ENCODE results near the gene SAP130. TPM values are rescaled to one million over a fixed set of nuclear protein-coding genes. Genes with fewer than 3 reads are reported as not detected.

Gene SAP130
- polyA plus RNA-seq (2013, experiment 1 of 2): 27.3 TPM
- 27.5 TPM for polyA plus RNA-seq (2013, experiment 2 of 2)

DNA sequence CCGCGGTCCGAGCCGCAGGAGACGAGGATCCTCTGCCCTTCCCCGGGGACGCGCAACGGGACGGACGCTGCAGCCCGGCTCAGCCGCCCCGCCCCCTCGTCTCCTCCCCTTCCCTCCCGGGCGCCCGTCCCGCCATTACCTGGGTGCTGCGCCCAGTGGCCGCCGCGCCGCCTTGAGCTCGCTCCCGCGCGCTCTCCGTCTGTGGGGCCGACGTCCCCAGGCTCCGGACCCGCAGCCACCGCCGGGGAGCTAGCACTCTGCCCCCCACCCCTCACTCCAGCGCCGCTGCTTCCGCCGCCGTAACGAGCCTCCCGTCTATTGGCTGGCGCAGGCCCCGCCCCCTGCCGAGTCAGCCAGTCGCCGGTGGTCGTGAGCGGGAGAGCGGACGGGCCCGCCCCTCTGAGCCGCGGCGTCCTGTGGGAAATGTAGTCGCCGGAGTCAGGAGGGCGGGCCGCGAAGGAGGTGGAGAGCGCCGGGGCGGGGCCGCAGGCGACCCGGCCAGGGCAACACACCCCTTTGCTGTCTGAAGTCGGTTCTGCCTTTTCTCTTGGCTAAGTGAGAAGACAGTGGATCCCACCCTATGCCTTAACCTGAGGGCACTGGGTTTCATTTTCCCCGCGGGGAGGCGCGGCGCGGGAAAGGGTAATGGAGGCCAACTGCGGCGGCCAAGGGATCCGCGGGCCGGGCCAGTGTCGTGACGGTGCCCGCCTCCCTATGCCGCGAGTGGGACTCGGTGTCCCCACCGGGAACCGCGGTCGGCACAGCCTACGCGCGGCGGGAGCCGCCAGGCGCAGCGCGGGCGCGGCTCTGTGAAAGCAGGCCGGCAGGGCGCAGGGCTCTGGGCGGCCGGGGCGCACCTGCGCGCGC is at the start of gene SAP130:
Gene SAP130 (minus strand): TSS at position 259 of the 867 bp plus-strand sequence. CDS start 1,767 bp downstream, outside the sequence.
- no CpG with 5 or more reads among the region's 106 CpGs for WGBS (ENCODE audit: extremely low coverage, insufficient coverage, low lambda C conversion rate)
- peak within 1 kb of the TSS; percentile 97 for H3K56ac ChIP-seq (ENCODE audit: low read length)

DNA sequence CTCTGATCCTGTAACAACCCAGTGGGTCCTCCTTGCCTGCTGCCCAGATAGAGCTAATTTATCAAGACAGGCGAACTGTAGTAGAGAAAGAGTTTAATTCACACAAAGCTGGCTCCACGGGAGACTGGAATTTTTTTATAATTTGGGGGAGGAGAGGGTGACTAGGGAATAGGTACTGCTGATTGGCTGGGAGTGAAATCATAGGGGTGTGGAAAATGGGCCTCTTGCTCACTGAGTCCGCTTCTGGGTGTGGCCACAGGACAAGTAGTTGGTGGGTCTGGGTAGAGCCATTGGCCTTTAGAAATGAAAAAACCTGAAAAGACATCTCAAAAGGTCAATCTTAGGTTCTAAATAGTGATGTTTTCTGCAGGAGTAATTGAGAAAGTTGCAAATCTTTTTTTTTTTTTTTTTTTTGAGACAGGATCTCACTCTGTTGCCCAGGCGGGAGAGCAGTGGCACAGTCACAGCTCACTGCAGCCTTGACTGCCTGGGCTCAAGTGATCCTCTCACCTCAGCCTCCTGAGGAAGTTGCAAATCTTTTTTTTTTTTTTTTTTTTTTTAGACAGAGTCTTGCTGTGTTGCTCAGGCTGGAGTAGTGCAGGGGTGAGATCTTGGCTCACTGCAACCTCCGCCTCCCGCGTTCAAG is 48.7 kb upstream of the SAP130 start:
- no peak overlapping the region for H2AK5ac ChIP-seq (ENCODE audit: low read length)
- no peaks in the 10 kb centered on the region for H3K79me1 ChIP-seq (ENCODE audit: low read length)
- no peak overlapping the region for H2BK120ac ChIP-seq (ENCODE audit: low read depth, low read length)
- no peak overlapping the region for H4K5ac ChIP-seq (ENCODE audit: low read length)
- no peaks in the 10 kb centered on the region for H3K36me3 ChIP-seq (ENCODE audit: control insufficient read depth, insufficient read depth, low read length)
- no peak overlapping the region for H4K8ac ChIP-seq (ENCODE audit: low read depth, low read length)
- no peak overlapping the region for H3K23ac ChIP-seq (ENCODE audit: low read length)
- no peak overlapping the region for H3K4me2 ChIP-seq (ENCODE audit: low read length)
- H2BK5ac ChIP-seq (ENCODE audit: low read length): no peak overlapping the region
- H3K18ac ChIP-seq (ENCODE audit: low read length): no peak overlapping the region
- no peak overlapping the region for H3K4me3 ChIP-seq (ENCODE audit: low read length)
- no CpG with 5 or more reads among the region's 7 CpGs for WGBS (ENCODE audit: extremely low coverage, insufficient coverage, low lambda C conversion rate)
- DNase-seq: no peak
- no peaks in the 10 kb centered on the region for H3K79me2 ChIP-seq (ENCODE audit: control insufficient read depth, insufficient read depth, low read length)
- H3K56ac ChIP-seq (ENCODE audit: low read length): no peak overlapping the region
- no peak overlapping the region for H3K9ac ChIP-seq (ENCODE audit: low read length)
- no peak overlapping the region for H3K4ac ChIP-seq (ENCODE audit: low read depth, low read length)
- no peak overlapping the region for H2BK15ac ChIP-seq (replicated peaks; ENCODE audit: low read depth)
- no peaks in the 10 kb centered on the region for H3K4me1 ChIP-seq (ENCODE audit: control insufficient read depth, low read depth, low read length)
- no peak overlapping the region for H3K27ac ChIP-seq (ENCODE audit: low read depth, low read length)
- H3K27me3 ChIP-seq (ENCODE audit: insufficient read depth, low read length, poor library complexity): no peaks in the 10 kb centered on the region

More for the DNA sequence above, at the start of gene SAP130:
- no peak within 1 kb of the TSS for H2BK120ac ChIP-seq (ENCODE audit: low read depth, low read length)
- DNase-seq: peak; percentile 98
- H2AK5ac ChIP-seq (ENCODE audit: low read length): no peak within 1 kb of the TSS
- H4K5ac ChIP-seq (ENCODE audit: low read length): no peak within 1 kb of the TSS
- peak within 1 kb of the TSS; percentile 87 for H3K4me2 ChIP-seq (ENCODE audit: low read length)
- no peak within 1 kb of the TSS for H4K8ac ChIP-seq (ENCODE audit: low read depth, low read length)
- H3K79me2 ChIP-seq (ENCODE audit: control insufficient read depth, insufficient read depth, low read length): peaks cover 17% of the 10 kb centered on the region
- H2BK15ac ChIP-seq (replicated peaks; ENCODE audit: low read depth): no peak within 1 kb of the TSS
- peaks cover 6% of the 10 kb centered on the region for H3K79me1 ChIP-seq (ENCODE audit: low read length)
- H3K36me3 ChIP-seq (ENCODE audit: control insufficient read depth, insufficient read depth, low read length): no peaks in the 10 kb centered on the region
- H2BK5ac ChIP-seq (ENCODE audit: low read length): no peak within 1 kb of the TSS
- no peaks in the 10 kb centered on the region for H3K27me3 ChIP-seq (ENCODE audit: insufficient read depth, low read length, poor library complexity)
- peak within 1 kb of the TSS; percentile 81 for H3K27ac ChIP-seq (ENCODE audit: low read depth, low read length)
- H3K9ac ChIP-seq (ENCODE audit: low read length): peak within 1 kb of the TSS; percentile 94
- peak within 1 kb of the TSS; percentile 82 for H3K4me3 ChIP-seq (ENCODE audit: low read length)
- peak within 1 kb of the TSS; percentile 22 for H3K18ac ChIP-seq (ENCODE audit: low read length)
- no peak within 1 kb of the TSS for H3K4ac ChIP-seq (ENCODE audit: low read depth, low read length)
- peak within 1 kb of the TSS; percentile 45 for H3K23ac ChIP-seq (ENCODE audit: low read length)
- no peaks in the 10 kb centered on the region for H3K4me1 ChIP-seq (ENCODE audit: control insufficient read depth, low read depth, low read length)

DNA sequence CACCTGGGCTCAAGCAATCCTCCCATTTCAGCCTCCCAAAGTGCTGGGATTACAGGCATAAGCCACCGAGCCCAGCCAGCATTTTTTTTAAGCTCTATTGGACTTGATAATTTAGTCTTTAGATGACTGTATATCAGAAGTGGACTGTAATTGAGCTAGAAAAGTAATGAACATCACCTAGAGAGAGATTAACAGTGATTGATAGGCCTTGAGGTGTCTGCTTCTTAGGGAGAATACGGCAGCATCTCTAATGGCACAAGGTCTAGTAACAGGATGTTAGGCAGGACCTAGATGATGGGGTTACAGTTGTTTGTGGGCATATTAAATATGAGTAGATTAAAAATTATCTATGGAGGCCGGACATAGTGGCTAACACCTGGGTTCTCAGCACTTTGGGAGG is 45.4 kb upstream of the SAP130 start:
- no peak for DNase-seq
- no peak overlapping the region for H3K4ac ChIP-seq (ENCODE audit: low read depth, low read length)
- no peak overlapping the region for H2BK15ac ChIP-seq (replicated peaks; ENCODE audit: low read depth)
- WGBS (ENCODE audit: extremely low coverage, insufficient coverage, low lambda C conversion rate): no CpG with 5 or more reads among the region's 3 CpGs
- no peaks in the 10 kb centered on the region for H3K27me3 ChIP-seq (ENCODE audit: insufficient read depth, low read length, poor library complexity)
- H3K18ac ChIP-seq (ENCODE audit: low read length): no peak overlapping the region
- H2BK120ac ChIP-seq (ENCODE audit: low read depth, low read length): no peak overlapping the region
- H2BK5ac ChIP-seq (ENCODE audit: low read length): no peak overlapping the region
- H3K4me1 ChIP-seq (ENCODE audit: control insufficient read depth, low read depth, low read length): no peaks in the 10 kb centered on the region
- no peak overlapping the region for H2AK5ac ChIP-seq (ENCODE audit: low read length)
- H3K23ac ChIP-seq (ENCODE audit: low read length): no peak overlapping the region
- no peaks in the 10 kb centered on the region for H3K79me1 ChIP-seq (ENCODE audit: low read length)
- H3K27ac ChIP-seq (ENCODE audit: low read depth, low read length): no peak overlapping the region
- H3K36me3 ChIP-seq (ENCODE audit: control insufficient read depth, insufficient read depth, low read length): no peaks in the 10 kb centered on the region
- no peak overlapping the region for H3K4me2 ChIP-seq (ENCODE audit: low read length)
- no peak overlapping the region for H3K56ac ChIP-seq (ENCODE audit: low read length)
- no peaks in the 10 kb centered on the region for H3K79me2 ChIP-seq (ENCODE audit: control insufficient read depth, insufficient read depth, low read length)
- no peak overlapping the region for H3K4me3 ChIP-seq (ENCODE audit: low read length)
- no peak overlapping the region for H3K9ac ChIP-seq (ENCODE audit: low read length)
- H4K5ac ChIP-seq (ENCODE audit: low read length): no peak overlapping the region
- no peak overlapping the region for H4K8ac ChIP-seq (ENCODE audit: low read depth, low read length)

DNA sequence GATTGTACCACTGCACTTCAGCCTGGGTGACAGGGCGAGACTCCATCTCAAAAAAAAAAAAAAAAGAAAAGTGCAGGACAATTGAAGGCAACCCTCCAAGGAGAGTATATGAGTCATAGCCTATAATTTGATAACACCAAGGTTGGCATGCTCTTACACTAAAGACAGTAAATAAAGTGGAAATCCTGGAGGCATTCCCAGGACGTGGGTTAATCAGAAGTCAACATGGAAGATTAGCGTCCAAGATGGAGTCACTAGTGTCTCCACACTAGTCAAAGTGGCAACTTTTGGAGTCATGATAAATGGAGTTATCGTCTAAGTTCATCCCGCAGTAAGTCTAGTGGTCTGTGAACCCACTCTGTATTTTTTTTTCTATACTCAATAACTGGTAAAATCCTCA is 41.9 kb upstream of the SAP130 start:
- DNase-seq: no peak
- Histone ChIP-seq H4K5ac (ENCODE audit: low read length) (no peak overlapping the region), H3K9ac (ENCODE audit: low read length) (no peak overlapping the region), H3K27me3 (ENCODE audit: insufficient read depth, low read length, poor library complexity) (no peaks in the 10 kb centered on the region), H3K79me2 (ENCODE audit: control insufficient read depth, insufficient read depth, low read length) (no peaks in the 10 kb centered on the region), H4K8ac (ENCODE audit: low read depth, low read length) (no peak overlapping the region), H2BK5ac (ENCODE audit: low read length) (no peak overlapping the region), H3K27ac (ENCODE audit: low read depth, low read length) (no peak overlapping the region), H2BK15ac (replicated peaks; ENCODE audit: low read depth) (no peak overlapping the region), H3K4ac (ENCODE audit: low read depth, low read length) (no peak overlapping the region), H2AK5ac (ENCODE audit: low read length) (no peak overlapping the region), H3K56ac (ENCODE audit: low read length) (no peak overlapping the region), H3K4me3 (ENCODE audit: low read length) (no peak overlapping the region), H2BK120ac (ENCODE audit: low read depth, low read length) (no peak overlapping the region), H3K23ac (ENCODE audit: low read length) (no peak overlapping the region), H3K18ac (ENCODE audit: low read length) (no peak overlapping the region), H3K36me3 (ENCODE audit: control insufficient read depth, insufficient read depth, low read length) (no peaks in the 10 kb centered on the region), H3K4me2 (ENCODE audit: low read length) (no peak overlapping the region), H3K4me1 (ENCODE audit: control insufficient read depth, low read depth, low read length) (no peaks in the 10 kb centered on the region), H3K79me1 (ENCODE audit: low read length) (no peaks in the 10 kb centered on the region)
- no CpG with 5 or more reads among the region's 5 CpGs for WGBS (ENCODE audit: extremely low coverage, insufficient coverage, low lambda C conversion rate)

DNA sequence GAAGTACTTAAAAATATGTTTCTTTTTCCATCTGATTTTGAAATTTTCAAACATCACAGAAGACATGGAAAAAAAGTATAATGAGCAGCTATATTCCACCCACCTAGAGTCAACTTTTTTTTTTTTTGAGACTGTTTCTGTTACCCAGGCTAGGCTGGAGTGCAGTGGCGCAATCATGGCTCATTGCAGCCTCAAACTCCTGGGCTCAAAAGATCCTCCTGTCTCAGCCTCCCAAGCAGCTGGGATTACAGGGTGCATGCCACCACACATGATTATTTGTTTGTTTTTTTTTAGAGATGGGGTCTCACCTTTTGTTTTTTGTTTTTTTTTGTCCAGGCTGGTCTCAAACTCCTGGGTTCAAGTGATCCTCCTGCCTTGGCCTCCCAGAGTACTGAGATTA is 36.5 kb upstream of the SAP130 start:
- Histone ChIP-seq H3K4ac (ENCODE audit: low read depth, low read length) (no peak overlapping the region), H2AK5ac (ENCODE audit: low read length) (no peak overlapping the region), H4K5ac (ENCODE audit: low read length) (no peak overlapping the region), H4K8ac (ENCODE audit: low read depth, low read length) (no peak overlapping the region), H3K4me2 (ENCODE audit: low read length) (no peak overlapping the region), H3K9ac (ENCODE audit: low read length) (no peak overlapping the region), H3K23ac (ENCODE audit: low read length) (no peak overlapping the region), H3K27me3 (ENCODE audit: insufficient read depth, low read length, poor library complexity) (no peaks in the 10 kb centered on the region), H2BK5ac (ENCODE audit: low read length) (no peak overlapping the region), H2BK15ac (replicated peaks; ENCODE audit: low read depth) (no peak overlapping the region), H3K27ac (ENCODE audit: low read depth, low read length) (no peak overlapping the region), H3K36me3 (ENCODE audit: control insufficient read depth, insufficient read depth, low read length) (no peaks in the 10 kb centered on the region), H3K18ac (ENCODE audit: low read length) (no peak overlapping the region), H2BK120ac (ENCODE audit: low read depth, low read length) (no peak overlapping the region), H3K56ac (ENCODE audit: low read length) (no peak overlapping the region), H3K79me2 (ENCODE audit: control insufficient read depth, insufficient read depth, low read length) (no peaks in the 10 kb centered on the region), H3K4me3 (ENCODE audit: low read length) (no peak overlapping the region), H3K4me1 (ENCODE audit: control insufficient read depth, low read depth, low read length) (no peaks in the 10 kb centered on the region), H3K79me1 (ENCODE audit: low read length) (no peaks in the 10 kb centered on the region)
- no peak for DNase-seq
- WGBS (ENCODE audit: extremely low coverage, insufficient coverage, low lambda C conversion rate): no CpG with 5 or more reads among the region's 1 CpG

Data from mesendoderm (in vitro differentiated cells).